Inflammatory macrophage (primary cell): Measurements from ENCODE around the gene HMGXB4.

ENCODE experiments used
- DNase-seq, 2 donors: peaks; one replicate each; pipeline ENCODE4 v3.0.0-alpha.2; 2020 to 2022

HMGXB4 gene

GRCh38 chr22:35258191-35258988 lies 1.1 kb downstream of the HMGXB4 start:
- no peak for DNase-seq

- no peak for DNase-seq
Measured at GRCh38 chr22:35264986-35265385, 7.7 kb downstream of the HMGXB4 start.

- DNase-seq = no peak
Measured at GRCh38 chr22:35266277-35266676, 9.0 kb downstream of the HMGXB4 start.

GRCh38 chr22:35269630-35270029 lies 12.3 kb downstream of the HMGXB4 start:
- DNase-seq = no peak

GRCh38 chr22:35274154-35274871 lies 17.0 kb downstream of the HMGXB4 start:
- no peak for DNase-seq

GRCh38 chr22:35275580-35275979 lies 18.3 kb downstream of the HMGXB4 start:
- DNase-seq = no peak

- DNase-seq = no peak
Measured at GRCh38 chr22:35276019-35276418, 18.7 kb downstream of the HMGXB4 start.

GRCh38 chr22:35288116-35288515 lies 30.8 kb downstream of the HMGXB4 start:
- DNase-seq = no peak

- DNase-seq = no peak
Measured at GRCh38 chr22:35292786-35293185, 35.5 kb downstream of the HMGXB4 start.

- no peak for DNase-seq
Measured at GRCh38 chr22:35296051-35296450, 38.8 kb downstream of the HMGXB4 start.

GRCh38 chr22:35299217-35299672 lies 42.0 kb downstream of the HMGXB4 start:
- peak in 1 of 2 donors; percentile 27 for DNase-seq

GRCh38 chr22:35299673-35300499 lies 42.6 kb downstream of the HMGXB4 start, which contains the start of gene TOM1:
TOM1 (plus strand) TSS chr22:35299894; CDS start chr22:35299929, 35 bp downstream.
- DNase-seq = peak; percentile 97 to 99

- peak; percentile 97 to 99 for DNase-seq
Measured at GRCh38 chr22:35301372-35301874, 44.1 kb downstream of the HMGXB4 start.

GRCh38 chr22:35303029-35303624 lies 45.8 kb downstream of the HMGXB4 start:
- DNase-seq = no peak

- DNase-seq = no peak
Measured at GRCh38 chr22:35305525-35306070, 48.3 kb downstream of the HMGXB4 start.

- DNase-seq = no peak
Measured at GRCh38 chr22:35306350-35306967, 49.2 kb downstream of the HMGXB4 start.

- no peak for DNase-seq
Measured at GRCh38 chr22:35307372-35307771, 50.1 kb downstream of the HMGXB4 start.

- DNase-seq = no peak
Measured at GRCh38 chr22:35307892-35308291, 50.6 kb downstream of the HMGXB4 start.

- DNase-seq = peak; percentile 30 to 55
Measured at GRCh38 chr22:35308480-35309021, 51.3 kb downstream of the HMGXB4 start.

- no peak for DNase-seq
Measured at GRCh38 chr22:35310556-35311550, 53.6 kb downstream of the HMGXB4 start.
